T-helper 22 cell (primary cell): ENCODE measurements around the gene COL1A2.

Experiments
- DNase-seq: peaks from one replicate; pipeline ENCODE4 v3.0.0-alpha.2; 2020; ENCODE audit warnings: low read depth

Gene COL1A2

GRCh38 chr7:94384315-94384714 is 10.4 kb upstream of the COL1A2 start:
- no peak for DNase-seq

GRCh38 chr7:94386416-94386815 is 8.3 kb upstream of the COL1A2 start:
- no peak for DNase-seq

GRCh38 chr7:94388540-94388939 is 6.2 kb upstream of the COL1A2 start:
- no peak for DNase-seq

- DNase-seq, result no peak
These were observed 5.3 kb upstream of the COL1A2 start for GRCh38 chr7:94389381-94389780.

- DNase-seq, result no peak
These were observed 2.8 kb upstream of the COL1A2 start for GRCh38 chr7:94391726-94392392.

GRCh38 chr7:94392393-94392786 is 2.3 kb upstream of the COL1A2 start:
- DNase-seq, result no peak

- no peak for DNase-seq
These were observed 1.2 kb upstream of the COL1A2 start for GRCh38 chr7:94393246-94394108.

- DNase-seq, result no peak
These were observed 622 bp upstream of the COL1A2 start for GRCh38 chr7:94394109-94394436.

- no peak for DNase-seq
These were observed 694 bp downstream of the COL1A2 start for GRCh38 chr7:94395141-94396036.

GRCh38 chr7:94396037-94396431 is 1.3 kb downstream of the COL1A2 start:
- DNase-seq, result no peak

- no peak for DNase-seq
These were observed 1.9 kb downstream of the COL1A2 start for GRCh38 chr7:94396596-94396995.

- DNase-seq, result no peak
These were observed 3.0 kb downstream of the COL1A2 start for GRCh38 chr7:94397722-94398121.

GRCh38 chr7:94398841-94399240 is 4.1 kb downstream of the COL1A2 start:
- DNase-seq, result no peak

GRCh38 chr7:94400022-94400421 is 5.3 kb downstream of the COL1A2 start:
- no peak for DNase-seq

GRCh38 chr7:94400643-94401427 is 6.1 kb downstream of the COL1A2 start:
- no peak for DNase-seq

- DNase-seq, result no peak
These were observed 6.7 kb downstream of the COL1A2 start for GRCh38 chr7:94401428-94401814.

GRCh38 chr7:94403546-94403945 is 8.9 kb downstream of the COL1A2 start:
- DNase-seq, result no peak

- DNase-seq, result no peak
These were observed 10.8 kb downstream of the COL1A2 start for GRCh38 chr7:94405506-94405905.

GRCh38 chr7:94406696-94407095 is 12.0 kb downstream of the COL1A2 start:
- DNase-seq, result no peak

- DNase-seq, result no peak
These were observed 14.7 kb downstream of the COL1A2 start for GRCh38 chr7:94409200-94409948.
